GM23248 (cell line): ENCODE results near the gene PAM.

ENCODE experiments used
- EZH2 ChIP-seq: fragments of 200-600 bp; sonication (generic); IDR thresholded peaks from 2 replicates; pipeline ENCODE4 v1.6.1; 2018; ENCODE audit warnings: antibody characterized with exemption, mild to moderate bottlenecking; ENCODE audit not compliant: insufficient read depth, poor library complexity, severe bottlenecking
- EZH2phosphoT487 ChIP-seq: fragments of 200-600 bp; sonication (generic); IDR thresholded peaks from 2 replicates; pipeline ENCODE4 v1.6.1; 2018; ENCODE audit warnings: antibody characterized with exemption, moderate library complexity, mild to moderate bottlenecking, low read depth; ENCODE audit not compliant: insufficient read depth

DNA sequence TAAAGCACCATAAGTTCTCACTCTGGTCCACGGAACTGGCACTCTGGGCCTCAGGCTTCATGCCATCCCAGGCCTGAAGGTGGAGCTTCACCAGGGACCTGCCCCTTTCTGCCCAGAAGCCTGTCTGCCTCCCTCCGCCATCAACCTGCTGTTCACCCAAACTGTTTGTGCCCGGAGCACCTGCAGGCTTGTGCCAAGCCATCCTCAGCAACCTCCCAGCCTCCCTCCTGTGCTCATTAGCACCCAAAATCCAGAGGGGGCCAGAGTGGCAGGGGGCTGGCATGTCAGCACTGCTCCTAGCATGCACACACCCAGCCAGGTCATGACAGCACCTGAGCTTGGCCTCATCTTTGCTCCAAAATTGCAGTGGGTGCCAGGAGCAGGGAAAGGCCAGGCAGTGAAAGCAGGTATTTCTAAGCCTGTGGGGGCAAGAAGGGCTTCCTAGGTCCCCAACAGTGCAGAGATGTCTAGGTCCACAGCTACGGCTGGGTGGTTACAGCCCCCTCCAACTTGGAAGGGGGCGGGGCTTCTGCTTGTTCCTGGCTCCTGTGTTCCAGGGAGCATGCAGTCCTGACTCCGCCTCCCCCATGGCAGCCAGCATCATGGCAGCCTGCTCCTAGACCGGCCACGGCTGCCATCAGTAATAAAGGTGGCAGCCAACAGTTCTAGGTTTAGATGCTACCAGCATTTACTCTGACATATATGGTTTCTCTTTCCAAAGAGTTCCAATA lies 279.7 kb downstream of the PAM start:
- TF ChIP-seq EZH2 (no peak), EZH2phosphoT487 (no peak)
